GM11168 (cell line): ENCODE results near the gene EPHB1.

Experiments
- in situ Hi-C: fragments of 300-500 bp; cut with MboI; formaldehyde crosslinking; loops from one replicate; pipeline ENCODE4 v1.12.0; 2022; ENCODE audit warnings: low sequenced_read_pairs; ENCODE audit not compliant: unreplicated experiment

Gene EPHB1

GRCh38 chr3:134839422-134839821 is 44.4 kb downstream of the EPHB1 start:
- in situ Hi-C loops, result no loop called here

GRCh38 chr3:134839990-134840389 is 44.9 kb downstream of the EPHB1 start:
- in situ Hi-C loops, result no loop called here

- in situ Hi-C loops, result no loop called here
Observed at GRCh38 chr3:134840459-134840858, 45.4 kb downstream of the EPHB1 start.

GRCh38 chr3:134846084-134846483 is 51.0 kb downstream of the EPHB1 start:
- in situ Hi-C loops, result no loop called here

GRCh38 chr3:134846911-134847317 is 51.9 kb downstream of the EPHB1 start:
- in situ Hi-C loops, result no loop called here

GRCh38 chr3:134847349-134847748 is 52.3 kb downstream of the EPHB1 start:
- in situ Hi-C loops, result no loop called here

GRCh38 chr3:134849561-134849960 is 54.5 kb downstream of the EPHB1 start:
- in situ Hi-C loops, result no loop called here

- in situ Hi-C loops, result no loop called here
Observed at GRCh38 chr3:134850761-134851160, 55.7 kb downstream of the EPHB1 start.

GRCh38 chr3:134852132-134852531 is 57.1 kb downstream of the EPHB1 start:
- in situ Hi-C loops, result no loop called here

GRCh38 chr3:134852893-134853351 is 57.9 kb downstream of the EPHB1 start:
- in situ Hi-C loops, result no loop called here

- in situ Hi-C loops, result no loop called here
Observed at GRCh38 chr3:134854254-134854653, 59.2 kb downstream of the EPHB1 start.

- in situ Hi-C loops, result no loop called here
Observed at GRCh38 chr3:134857356-134857755, 62.3 kb downstream of the EPHB1 start.

GRCh38 chr3:134857776-134858362 is 62.8 kb downstream of the EPHB1 start:
- in situ Hi-C loops, result no loop called here

GRCh38 chr3:134858441-134859035 is 63.5 kb downstream of the EPHB1 start:
- in situ Hi-C loops, result no loop called here

GRCh38 chr3:134859341-134859740 is 64.3 kb downstream of the EPHB1 start:
- in situ Hi-C loops, result no loop called here

- in situ Hi-C loops, result no loop called here
Observed at GRCh38 chr3:134860141-134860540, 65.1 kb downstream of the EPHB1 start.

GRCh38 chr3:134863915-134864314 is 68.9 kb downstream of the EPHB1 start:
- in situ Hi-C loops, result no loop called here

GRCh38 chr3:134864636-134865035 is 69.6 kb downstream of the EPHB1 start:
- in situ Hi-C loops, result no loop called here

- in situ Hi-C loops, result no loop called here
Observed at GRCh38 chr3:134867277-134867676, 72.2 kb downstream of the EPHB1 start.

- in situ Hi-C loops, result no loop called here
Observed at GRCh38 chr3:134869153-134869726, 74.2 kb downstream of the EPHB1 start.

GRCh38 chr3:134871818-134872217 is 76.8 kb downstream of the EPHB1 start:
- in situ Hi-C loops, result no loop called here
